K562 (cell line): ENCODE measurements around the gene RBM5. TPM values are rescaled to one million over a fixed set of nuclear protein-coding genes. Genes with fewer than 3 reads are reported as not detected.

Experiments
- ATAC-seq: fragments of 200-7000 bp; cut with Tn5 transposase; 3 replicates; pipeline ENCODE4 v1.9.1; 2020; ENCODE audit warnings: moderate library complexity
- BruUV-seq: library from RNA; stranded (reverse); fragments of 400-500 nt; replicated peaks from 2 replicates; lab custom pipeline; 2021; lab: Mats Ljungman, UMichigan
- CTCF ChIA-PET: fragments of 300-600 bp; formaldehyde crosslinking; extraction: SDS; loops from one replicate; lab custom pipeline; 2021; ENCODE audit warnings: low intra/inter-chr PET ratio; lab: Yijun Ruan, JAX
- POLR2A ChIA-PET: fragments of 300-600, 350-650 bp; sonication (Branson Sonifier 250); formaldehyde crosslinking; extraction: SDS; loops from one replicate; lab custom pipeline; 2021; ENCODE audit warnings: antibody characterized with exemption, inconsistent platforms; lab: Yijun Ruan, JAX
- DNase-seq, 4 experiments: peaks; one replicate each; pipeline versions ENCODE4 v3.0.0 to v3.0.0-alpha.2; 2011 to 2018; ENCODE audit warnings: low spot score in 3 of 4, mixed read lengths in 3 of 4; ENCODE audit errors: extremely low read depth in 1 of 4
- FAIRE-seq: peaks from 2 replicates; lab custom pipeline; 2011; peaks lifted over from hg19 to GRCh38; lab: Jason Lieb, UNC
- H2AFZ ChIP-seq: 2 replicates; pipeline ENCODE4 v1.6.0; 2011; ENCODE audit warnings: low read depth, low read length, control low read depth, inconsistent platforms
- H3K27ac ChIP-seq: fragments of 200-600 bp; 3 replicates; pipeline ENCODE4 v1.8.0; 2011; ENCODE audit warnings: low read depth, mild to moderate bottlenecking, control low read depth, inconsistent platforms, low read length, moderate library complexity, mixed read lengths; ENCODE audit errors: extremely low read depth
- H3K27me3 ChIP-seq, 2 experiments: fragments of 300-600 bp in 1 of 2; 2 replicates in 1 of 2; 3 replicates in 1 of 2; pipeline versions ENCODE4 v1.6.0 to v1.8.0; 2011; ENCODE audit warnings: inconsistent platforms in 2 of 2, low read length in 2 of 2, mild to moderate bottlenecking in 1 of 2, mixed read lengths in 1 of 2, moderate library complexity in 1 of 2; ENCODE audit not compliant: control insufficient read depth in 2 of 2, insufficient read depth in 2 of 2
- H3K36me3 ChIP-seq: fragments of 300-600 bp; 3 replicates; pipeline ENCODE4 v1.8.0; 2011; ENCODE audit warnings: mild to moderate bottlenecking, low read length, inconsistent platforms; ENCODE audit not compliant: control insufficient read depth, insufficient read depth
- H3K4me1 ChIP-seq, 2 experiments: fragments of 200-600 bp in 1 of 2; replicated peaks in 1 of 2; 2 replicates in 1 of 2; 3 replicates in 1 of 2; pipeline versions ENCODE4 v1.5.1 to v1.8.0; 2011; ENCODE audit warnings: inconsistent platforms in 2 of 2, low read length in 2 of 2, mild to moderate bottlenecking in 1 of 2, mixed read lengths in 1 of 2, moderate library complexity in 1 of 2; ENCODE audit not compliant: control insufficient read depth in 2 of 2, insufficient read depth in 2 of 2
- H3K4me2 ChIP-seq: 2 replicates; pipeline ENCODE4 v1.6.1; 2011; ENCODE audit warnings: low read length, control low read depth, inconsistent platforms, mixed read lengths; ENCODE audit not compliant: insufficient read depth
- H3K4me3 ChIP-seq: fragments of 200-600 bp; sonication (generic), shearing (Covaris generic); 2 replicates; pipeline ENCODE4 v1.5.1; 2016; ENCODE audit warnings: control low read depth, inconsistent platforms
- H3K79me2 ChIP-seq: fragments of 200-600 bp; 3 replicates; pipeline ENCODE4 v1.8.0; 2011; ENCODE audit warnings: low read length, inconsistent platforms; ENCODE audit not compliant: control insufficient read depth, insufficient read depth
- H3K9ac ChIP-seq, 2 experiments: 2 replicates each; pipeline versions ENCODE4 v1.6.0 to v1.6.1; 2011; ENCODE audit warnings: low read depth in 2 of 2, low read length in 2 of 2, control low read depth in 1 of 2, inconsistent platforms in 1 of 2, mild to moderate bottlenecking in 1 of 2, mixed read lengths in 1 of 2; ENCODE audit not compliant: insufficient read depth in 1 of 2
- H3K9me1 ChIP-seq: one replicate; pipeline ENCODE4 v1.6.0; 2011; ENCODE audit warnings: inconsistent platforms, mild to moderate bottlenecking, low read length, moderate library complexity; ENCODE audit not compliant: control insufficient read depth, insufficient read depth
- H3K9me3 ChIP-seq: replicated peaks from 2 replicates; pipeline ENCODE4 v1.5.1; 2011; ENCODE audit warnings: low read depth, low read length, inconsistent platforms; ENCODE audit not compliant: control insufficient read depth, insufficient read depth
- H4K20me1 ChIP-seq: replicated peaks from 2 replicates; pipeline ENCODE4 v1.6.1; 2011; ENCODE audit warnings: low read length, inconsistent platforms, mixed read lengths; ENCODE audit not compliant: control insufficient read depth, insufficient read depth
- EZH2 ChIP-seq: IDR thresholded peaks from 2 replicates; pipeline ENCODE4 v1.6.1; 2012; ENCODE audit warnings: low read depth, mild to moderate bottlenecking, inconsistent platforms, low read length, borderline replicate concordance
- FOXA3 ChIP-seq, 2 experiments: fragments of 450-650 bp in 1 of 2; sonication (generic) in 1 of 2; formaldehyde crosslinking; IDR thresholded peaks in 1 of 2; conservative IDR thresholded peaks in 1 of 2; 2 replicates each; pipeline versions ENCODE4 v1.4.0 to v1.8.0; 2020 to 2022; ENCODE audit warnings: mild to moderate bottlenecking in 2 of 2, missing genetic modification reagents in 1 of 2
- FOXK2 ChIP-seq, 2 experiments: fragments of 450-650 bp; IDR thresholded peaks in 1 of 2; conservative IDR thresholded peaks in 1 of 2; 2 replicates each; pipeline ENCODE4 v1.6.1; 2016; ENCODE audit warnings: low read depth in 2 of 2, mild to moderate bottlenecking in 1 of 2
- POLR2AphosphoS5 ChIP-seq: IDR thresholded peaks from 2 replicates; pipeline ENCODE4 v1.6.1; 2011; ENCODE audit warnings: mild to moderate bottlenecking, low read depth, low read length, moderate library complexity; ENCODE audit not compliant: control insufficient read depth, insufficient read depth
- POLR2G ChIP-seq: fragments of 200-400 bp; formaldehyde crosslinking; IDR thresholded peaks from 2 replicates; pipeline ENCODE4 v1.6.1; 2017; ENCODE audit warnings: low read depth, mild to moderate bottlenecking, antibody characterized with exemption, low read length, moderate library complexity
- ZNF407 ChIP-seq: fragments of 450-650 bp; IDR thresholded peaks from 2 replicates; pipeline ENCODE4 v1.6.1; 2016; ENCODE audit warnings: low read depth
- WGBS: fragments of 100-300 bp; shearing (Covaris generic); methylation state at CpG from one replicate; pipeline ENCODE4 v1.1.6; 2016; ENCODE audit warnings: low coverage, mixed read lengths; ENCODE audit not compliant: insufficient coverage; ENCODE audit errors: missing lambda C conversion rate; 5-methylcytosine and 5-hydroxymethylcytosine counted together
- in situ Hi-C: fragments of 300-500 bp; cut with MboI; formaldehyde crosslinking; loops from 4 replicates; pipeline ENCODE4 v1.15.0; 2018; ENCODE audit warnings: inconsistent platforms, mixed read lengths
- intact Hi-C: fragments of 100-400 bp; cut with micrococcal nuclease; formaldehyde crosslinking; loops from 2 replicates; pipeline ENCODE4 v1.14.2; 2022
- polyA plus RNA-seq, 8 experiments: library from polyadenylated mRNA; depleted of rRNA in 4 of 8; stranded (reverse) in 5 of 8; unstranded in 3 of 8; fragments of >200 nt; fragmentation: Nextera tagmentation in 2 of 8; fragmentation: Illumina TruSeq in 1 of 8; extraction: Ambion mirVana in 2 of 8; extraction: Trizol in 1 of 8; gene quantifications; 2 replicates each; pipeline versions ENCODE4 v1.2.1 to v1.2.3, GENCODE V29; 2011 to 2014; ENCODE audit warnings: inconsistent platforms in 1 of 8, missing spikeins in 1 of 8
- total RNA-seq, 7 experiments: library from RNA; depleted of rRNA in 6 of 7; stranded (reverse); fragments of >200 nt in 6 of 7; fragmentation: Illumina TruSeq in 2 of 7; extraction: Trizol in 2 of 7; gene quantifications; 2 replicates each; pipeline versions ENCODE4 v1.2.1 to v1.2.3, GENCODE V29; 2011 to 2021; ENCODE audit warnings: low replicate concordance in 1 of 7
- TF ChIP-seq, protein P1 (sequence below): fragments of 250-450 bp; sonication (Bioruptor Pico); IDR thresholded peaks from 2 replicates; pipeline ENCODE4 v1.5.0; 2020; ENCODE audit warnings: mild to moderate bottlenecking, borderline replicate concordance

The RBM5 gene
- total and polyA plus RNA-seq, 9 of the 15 experiments (the other 6 are each of a cell fraction or from before 2014, with no cell fraction given): 24.5 to 153 (median 81.6) TPM

DNA sequence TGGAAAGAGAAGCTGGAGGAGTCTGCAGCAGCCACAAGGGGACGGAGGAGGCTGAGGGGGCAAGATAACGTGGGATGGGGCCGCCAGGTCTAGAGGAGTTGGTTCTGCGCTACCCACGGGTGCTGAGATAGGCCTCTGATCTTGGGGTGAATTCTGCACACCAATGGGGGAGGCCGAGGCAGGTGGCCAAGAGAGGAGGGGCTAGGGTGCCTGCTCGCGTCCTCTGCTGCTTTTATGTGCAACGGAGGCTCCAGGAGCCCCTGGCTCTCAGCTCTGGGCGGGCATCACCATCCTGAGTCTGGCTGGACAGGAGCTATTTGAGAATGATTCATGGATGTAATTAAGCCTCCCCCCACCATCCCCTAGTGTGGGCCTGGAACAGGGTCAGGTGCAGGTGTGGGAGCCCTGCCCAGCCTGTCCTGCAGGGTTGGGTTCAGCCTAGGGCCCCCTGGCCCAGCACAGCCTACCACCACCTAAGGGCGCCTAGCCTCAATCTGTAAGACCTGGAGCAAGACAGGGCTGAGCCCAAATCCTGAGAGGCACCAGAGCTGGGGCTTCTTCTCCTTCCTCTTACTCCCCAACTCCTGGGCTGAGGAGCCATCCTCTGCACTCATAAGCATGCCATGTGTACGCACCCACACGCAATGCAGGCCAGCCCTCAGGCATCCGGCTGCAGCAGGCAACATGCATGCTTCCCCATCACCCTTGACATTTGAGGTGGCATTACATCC is 34.1 kb downstream of the RBM5 start:
- Histone ChIP-seq H4K20me1 (peaks cover 12% of the 10 kb centered on the region), H3K9ac (no peak overlapping the region), H3K36me3 (peaks cover 27% of the 10 kb centered on the region), H2AFZ (no peak overlapping the region), H3K9me3 (no peaks in the 10 kb centered on the region), H3K4me1 (peaks cover 0 to 17% of the 10 kb centered on the region in 2 experiments; a peak in 2 of 5 replicates), H3K27ac (no peak overlapping the region), H3K4me2 (no peak overlapping the region), H3K4me3 (no peak overlapping the region), H3K9me1 (no peaks in the 10 kb centered on the region), H3K27me3 (no peaks in the 10 kb centered on the region), H3K79me2 (no peaks in the 10 kb centered on the region)
- ChIA-PET CTCF (interaction anchor here (4.4 kb wide), 1 partner anchor 67 kb away, joined by 34 read pairs; no protein-coding TSS in a partner anchor), POLR2A (interaction anchor here (0.8 to 3.3 kb wide), 5 partner anchors 9 to 15 kb away, joined by 3 to 12 read pairs (median 10); no protein-coding TSS in a partner anchor)
- DNase-seq: no peak
- FAIRE-seq: no peak
- BruUV-seq: no TSS peak
- intact Hi-C loops (loop anchor here (5.0 kb wide), 1 partner anchor 149 kb away; no protein-coding TSS in a partner anchor), in situ Hi-C loops (loop anchor here (5.0 kb wide), 1 partner anchor 59 kb away; no protein-coding TSS in a partner anchor)
- no peak for ATAC-seq
- 24% methylated on average over 13 of the region's 14 CpGs for WGBS
- TF ChIP-seq FOXA3 (CRISPR knock-in tag; conservative IDR thresholded peaks at IDR 0.05 in 1 of 2, IDR thresholded peaks at IDR 0.05 in 1 of 2) (no peak), FOXK2 (conservative IDR thresholded peaks at IDR 0.05 in 1 of 2, IDR thresholded peaks at IDR 0.05 in 1 of 2; ENCODE audit: low read depth in 2 of 2) (no peak), POLR2G (peak; percentile 38; the same call in 1 of the 2 replicates), EZH2 (no peak), ZNF407 (no peak), POLR2AphosphoS5 (no peak)
- TF ChIP-seq, protein P1, sequence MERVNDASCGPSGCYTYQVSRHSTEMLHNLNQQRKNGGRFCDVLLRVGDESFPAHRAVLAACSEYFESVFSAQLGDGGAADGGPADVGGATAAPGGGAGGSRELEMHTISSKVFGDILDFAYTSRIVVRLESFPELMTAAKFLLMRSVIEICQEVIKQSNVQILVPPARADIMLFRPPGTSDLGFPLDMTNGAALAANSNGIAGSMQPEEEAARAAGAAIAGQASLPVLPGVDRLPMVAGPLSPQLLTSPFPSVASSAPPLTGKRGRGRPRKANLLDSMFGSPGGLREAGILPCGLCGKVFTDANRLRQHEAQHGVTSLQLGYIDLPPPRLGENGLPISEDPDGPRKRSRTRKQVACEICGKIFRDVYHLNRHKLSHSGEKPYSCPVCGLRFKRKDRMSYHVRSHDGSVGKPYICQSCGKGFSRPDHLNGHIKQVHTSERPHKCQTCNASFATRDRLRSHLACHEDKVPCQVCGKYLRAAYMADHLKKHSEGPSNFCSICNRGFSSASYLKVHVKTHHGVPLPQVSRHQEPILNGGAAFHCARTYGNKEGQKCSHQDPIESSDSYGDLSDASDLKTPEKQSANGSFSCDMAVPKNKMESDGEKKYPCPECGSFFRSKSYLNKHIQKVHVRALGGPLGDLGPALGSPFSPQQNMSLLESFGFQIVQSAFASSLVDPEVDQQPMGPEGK (CRISPR knock-in tag): no peak
